IMR-90 (cell line): ENCODE measurements around the gene DHDDS. TPM values are rescaled to one million over a fixed set of nuclear protein-coding genes. Genes with fewer than 3 reads are reported as not detected.

ENCODE experiments used
- ATAC-seq: fragments of 200-7000 bp; cut with Tn5 transposase; 2 replicates; pipeline ENCODE4 v1.9.1; 2020; ENCODE audit warnings: low read depth, mild to moderate bottlenecking, moderate library complexity
- BruUV-seq: library from RNA; stranded (reverse); fragments of 400-500 nt; replicated peaks from 2 replicates; lab custom pipeline; 2021; lab: Mats Ljungman, UMichigan
- CTCF ChIA-PET: fragments of 300-600 bp; formaldehyde crosslinking; extraction: SDS; loops from one replicate; lab custom pipeline; 2021; ENCODE audit warnings: antibody characterized with exemption; lab: Yijun Ruan, JAX
- POLR2A ChIA-PET: fragments of 300-600 bp; sonication (Branson Sonifier 250); formaldehyde crosslinking; loops from one replicate; lab custom pipeline; 2022; ENCODE audit warnings: antibody characterized with exemption; ENCODE audit not compliant: unreplicated experiment; lab: Charles Lee
- DNase-seq: peaks from one replicate; pipeline ENCODE4 v3.0.0; 2013
- H2AFZ ChIP-seq: replicated peaks from 2 replicates; pipeline ENCODE3; 2013; ENCODE audit warnings: low read length, mild to moderate bottlenecking; ENCODE audit not compliant: poor library complexity
- H2AK5ac ChIP-seq: 2 replicates; pipeline ENCODE4 v1.6.1; 2013; ENCODE audit warnings: low read depth, low read length, inconsistent platforms
- H2AK9ac ChIP-seq: replicated peaks from 2 replicates; pipeline ENCODE3; 2013; ENCODE audit warnings: mild to moderate bottlenecking, low read depth, low read length, moderate library complexity; ENCODE audit not compliant: poor library complexity
- H2BK120ac ChIP-seq: 2 replicates; pipeline ENCODE4 v1.6.1; 2013; ENCODE audit warnings: low read depth, low read length, inconsistent platforms
- H2BK15ac ChIP-seq: 3 replicates; pipeline ENCODE4 v1.6.1; 2013; ENCODE audit warnings: low read depth, low read length, inconsistent platforms
- H2BK20ac ChIP-seq: 2 replicates; pipeline ENCODE4 v1.6.1; 2013; ENCODE audit warnings: low read depth, mild to moderate bottlenecking, inconsistent platforms, low read length, moderate library complexity
- H2BK5ac ChIP-seq: 2 replicates; pipeline ENCODE4 v1.6.1; 2013; ENCODE audit warnings: mild to moderate bottlenecking, low read depth, low read length, inconsistent platforms; ENCODE audit not compliant: poor library complexity, severe bottlenecking
- H3K14ac ChIP-seq: replicated peaks from 2 replicates; pipeline ENCODE4 v1.6.1; 2013; ENCODE audit warnings: low read depth, low read length, inconsistent platforms
- H3K18ac ChIP-seq: 2 replicates; pipeline ENCODE4 v1.6.1; 2013; ENCODE audit warnings: low read depth, low read length, control low read depth
- H3K23ac ChIP-seq: 2 replicates; pipeline ENCODE4 v1.6.1; 2013; ENCODE audit warnings: low read depth, low read length, inconsistent platforms
- H3K27ac ChIP-seq: 2 replicates; pipeline ENCODE4 v1.5.1; 2013; ENCODE audit warnings: mild to moderate bottlenecking, control low read depth, low read length; ENCODE audit not compliant: insufficient read depth
- H3K27me3 ChIP-seq: 2 replicates; pipeline ENCODE4 v1.6.1; 2013; ENCODE audit warnings: low read length; ENCODE audit not compliant: control insufficient read depth, insufficient read depth
- H3K36me3 ChIP-seq: 2 replicates; pipeline ENCODE4 v1.6.1; 2013; ENCODE audit warnings: low read length, mixed read lengths; ENCODE audit not compliant: control insufficient read depth, insufficient read depth
- H3K4ac ChIP-seq: 2 replicates; pipeline ENCODE4 v1.6.1; 2013; ENCODE audit warnings: low read depth, low read length, inconsistent platforms
- H3K4me1 ChIP-seq: 2 replicates; pipeline ENCODE4 v1.6.1; 2013; ENCODE audit warnings: low read length, mixed read lengths; ENCODE audit not compliant: control insufficient read depth, insufficient read depth
- H3K4me2 ChIP-seq: 2 replicates; pipeline ENCODE4 v1.6.1; 2013; ENCODE audit warnings: low read depth, mild to moderate bottlenecking, control low read depth, low read length, moderate library complexity
- H3K4me3 ChIP-seq: 2 replicates; pipeline ENCODE4 v1.5.1; 2013; ENCODE audit warnings: low read depth, mild to moderate bottlenecking, control low read depth, low read length, moderate library complexity; ENCODE audit not compliant: insufficient read depth
- H3K56ac ChIP-seq: 2 replicates; pipeline ENCODE4 v1.6.1; 2013; ENCODE audit warnings: low read length, inconsistent platforms; ENCODE audit not compliant: insufficient read depth; ENCODE audit errors: extremely low read depth
- H3K79me1 ChIP-seq, 2 experiments: 2 replicates each; pipeline ENCODE4 v1.6.1; 2013; ENCODE audit warnings: low read length in 2 of 2, inconsistent platforms in 1 of 2, low read depth in 1 of 2
- H3K9ac ChIP-seq: 2 replicates; pipeline ENCODE4 v1.6.1; 2013; ENCODE audit warnings: low read depth, low read length, control low read depth
- H3K9me1 ChIP-seq: 2 replicates; pipeline ENCODE4 v1.6.1; 2013; ENCODE audit warnings: low read length, inconsistent platforms; ENCODE audit not compliant: insufficient read depth
- H3K9me3 ChIP-seq: 2 replicates; pipeline ENCODE4 v1.6.1; 2013; ENCODE audit warnings: low read length; ENCODE audit not compliant: control insufficient read depth, insufficient read depth
- H4K20me1 ChIP-seq: 2 replicates; pipeline ENCODE4 v1.6.1; 2013; ENCODE audit warnings: low read length, inconsistent platforms; ENCODE audit not compliant: insufficient read depth
- H4K5ac ChIP-seq: 2 replicates; pipeline ENCODE4 v1.6.1; 2013; ENCODE audit warnings: mild to moderate bottlenecking, low read depth, low read length, control low read depth
- H4K8ac ChIP-seq, 2 experiments: 2 replicates each; pipeline ENCODE4 v1.6.1; 2013; ENCODE audit warnings: low read depth in 2 of 2, low read length in 2 of 2, control low read depth in 1 of 2, inconsistent platforms in 1 of 2
- H4K91ac ChIP-seq: 2 replicates; pipeline ENCODE4 v1.6.1; 2013; ENCODE audit warnings: low read depth, low read length, inconsistent platforms; ENCODE audit not compliant: insufficient read depth
- BHLHE40 ChIP-seq: fragments of 150-350 bp; IDR thresholded peaks from 2 replicates; pipeline ENCODE4 v1.6.1; 2016; ENCODE audit warnings: mild to moderate bottlenecking, low read depth, low read length
- CEBPB ChIP-seq: IDR thresholded peaks from 2 replicates; pipeline ENCODE4 v1.6.1; 2012; ENCODE audit warnings: low read depth, low read length, improper control_type of control experiment
- CTCF ChIP-seq: conservative IDR thresholded peaks from 2 replicates; pipeline ENCODE4 v1.5.1; 2012; ENCODE audit warnings: mild to moderate bottlenecking, low read depth, low read length, improper control_type of control experiment
- ELK1 ChIP-seq: fragments of 150-350 bp; IDR thresholded peaks from 2 replicates; pipeline ENCODE4 v1.6.1; 2016; ENCODE audit warnings: low read depth, mild to moderate bottlenecking, low read length, moderate library complexity, borderline replicate concordance
- MAZ ChIP-seq: IDR thresholded peaks from 2 replicates; pipeline ENCODE4 v1.6.1; 2012; ENCODE audit warnings: low read depth, mild to moderate bottlenecking, low read length, improper control_type of control experiment, moderate library complexity, borderline replicate concordance
- MXI1 ChIP-seq: IDR thresholded peaks from 2 replicates; pipeline ENCODE4 v1.6.1; 2012; ENCODE audit warnings: low read depth, mild to moderate bottlenecking, low read length, moderate library complexity, borderline replicate concordance
- NFE2L2 ChIP-seq: fragments of 150-350 bp; IDR thresholded peaks from 2 replicates; pipeline ENCODE4 v1.6.1; 2016; ENCODE audit warnings: low read depth, mild to moderate bottlenecking, low read length
- RFX5 ChIP-seq: IDR thresholded peaks from 2 replicates; pipeline ENCODE4 v1.8.0; 2012; ENCODE audit warnings: low read depth, mild to moderate bottlenecking, low read length, moderate library complexity
- WGBS, 2 experiments: methylation state at CpG; one replicate each; pipeline versions ENCODE4 v1.1.5 to v1.1.7; 2013; ENCODE audit warnings: missing lambda C conversion rate in 2 of 2; ENCODE audit not compliant: insufficient read length in 1 of 2; ENCODE audit errors: extremely low coverage in 2 of 2; 5-methylcytosine and 5-hydroxymethylcytosine counted together
- dilution Hi-C: fragments of 300-500 bp; cut with HindIII; formaldehyde crosslinking; loops from one replicate; pipeline ENCODE4 v1.14.3; 2018; ENCODE audit warnings: low sequenced_read_pairs; ENCODE audit not compliant: unreplicated experiment
- in situ Hi-C: fragments of 300-500 bp; cut with MboI; formaldehyde crosslinking; loops from 3 replicates; pipeline ENCODE4 v1.14.3; 2019; ENCODE audit warnings: low sequenced_read_pairs, inconsistent platforms, mixed read lengths
- intact Hi-C: fragments of 100-400 bp; cut with micrococcal nuclease; formaldehyde crosslinking; loops from 2 replicates; pipeline ENCODE4 v1.10.0; 2022
- polyA plus RNA-seq, 3 experiments: library from polyadenylated mRNA; depleted of rRNA; stranded (reverse); fragments of >200 nt; gene quantifications; 2 replicates each; pipeline ENCODE4 v1.2.3, GENCODE V29; 2012; ENCODE audit warnings: low replicate concordance in 1 of 3
- total RNA-seq: library from RNA; depleted of rRNA; stranded (reverse); fragments of >200 nt; gene quantifications from 2 replicates; pipeline ENCODE4 v1.2.3, GENCODE V29; 2012

The DHDDS gene
- total and polyA plus RNA-seq, 2 of the 4 experiments (the other 2 are of a cell fraction), result 49.3 to 67.7 TPM

- intact Hi-C loops, result no loop called here
- BruUV-seq, result no TSS peak
- POLR2A ChIA-PET, result interaction anchor here (0.6 kb wide), 1 partner anchor 69 kb away, joined by 3 read pairs; no protein-coding TSS in a partner anchor
Observed at GRCh38 chr1:26517766-26518049, 85.6 kb downstream of the DHDDS start.

More at GRCh38 chr1:26517766-26518049, 85.6 kb downstream of the DHDDS start:
- H2BK15ac ChIP-seq, result no peak overlapping the region
- H3K4me1 ChIP-seq, result no peaks in the 10 kb centered on the region
- no peak overlapping the region for H2BK5ac ChIP-seq
- H4K20me1 ChIP-seq, result no peaks in the 10 kb centered on the region
- H3K9ac ChIP-seq, result no peak overlapping the region
- CTCF ChIA-PET, result interaction anchor here (0.6 to 2.8 kb wide), 2 partner anchors 8 to 18 kb away, joined by 3 to 10 read pairs; no protein-coding TSS in a partner anchor
- no peak overlapping the region for H3K27ac ChIP-seq
- no peak overlapping the region for H2AK9ac ChIP-seq
- TF ChIP-seq NFE2L2, result no peak
- no peak for TF ChIP-seq ELK1
- TF ChIP-seq RFX5, result no peak
- no peak for TF ChIP-seq CEBPB
- TF ChIP-seq CTCF, result no peak
- no peak for TF ChIP-seq MAZ
- no peak for TF ChIP-seq BHLHE40
- no peak for TF ChIP-seq MXI1
- H3K9me3 ChIP-seq, result no peaks in the 10 kb centered on the region
- H2BK120ac ChIP-seq, result no peak overlapping the region
- no peak overlapping the region for H3K4me3 ChIP-seq
- H3K23ac ChIP-seq, result no peak overlapping the region
- no peak for ATAC-seq
- no peaks in the 10 kb centered on the region for H3K36me3 ChIP-seq
- dilution Hi-C loops, result no loop called here
- no peak overlapping the region for H4K91ac ChIP-seq
- H3K4me2 ChIP-seq, result no peak overlapping the region
- no peak overlapping the region for H2AFZ ChIP-seq
- H3K9me1 ChIP-seq, result no peaks in the 10 kb centered on the region
- H2BK20ac ChIP-seq, result no peak overlapping the region
- peaks cover 33% of the 10 kb centered on the region for H3K27me3 ChIP-seq
- no peak overlapping the region for H4K8ac ChIP-seq
- no peak overlapping the region for H3K18ac ChIP-seq
- H2AK5ac ChIP-seq, result no peak overlapping the region
- H3K4ac ChIP-seq, result no peak overlapping the region
- DNase-seq, result no peak
- no peak overlapping the region for H4K5ac ChIP-seq
- H3K56ac ChIP-seq, result no peak overlapping the region
- WGBS, 2 experiments, result no CpG with 5 or more reads among the region's 1 CpG
- no peak overlapping the region for H3K14ac ChIP-seq
- H3K79me1 ChIP-seq, result no peaks in the 10 kb centered on the region
- in situ Hi-C loops, result no loop called here
